ENCODE measurements around the gene SERPINA9.
"Not testable (repeated sequence)": the region's sequence is repeated elsewhere in the genome, so short reads cannot be mapped to it uniquely, and the experiment has no call there.

The SERPINA9 gene

GRCh38 chr14:94510481-94510880 lies 34.5 kb upstream of the SERPINA9 start:
- H3K4me1 ChIP-seq (ENCODE audit: control insufficient read depth, insufficient read depth, low read length); H3K9me3 ChIP-seq (ENCODE audit: control insufficient read depth, insufficient read depth, low read depth, low read length); H3K27ac ChIP-seq (ENCODE audit: low read depth, low read length); H3K9ac ChIP-seq (ENCODE audit: low read length); H3K27me3 ChIP-seq (ENCODE audit: control insufficient read depth, insufficient read depth, low read length); H3K36me3 ChIP-seq (ENCODE audit: control insufficient read depth, insufficient read depth, low read length); H3K4me3 ChIP-seq (ENCODE audit: low read depth, low read length): not testable (repeated sequence)

- Histone ChIP-seq H3K4me1 (ENCODE audit: control insufficient read depth, insufficient read depth, low read length) (no peaks in the 10 kb centered on the region), H3K9me3 (ENCODE audit: control insufficient read depth, insufficient read depth, low read depth, low read length) (no peaks in the 10 kb centered on the region), H3K27me3 (ENCODE audit: control insufficient read depth, insufficient read depth, low read length) (no peaks in the 10 kb centered on the region), H3K27ac (ENCODE audit: low read depth, low read length) (no peak within 1 kb of the TSS), H3K4me3 (ENCODE audit: low read depth, low read length) (no peak within 1 kb of the TSS), H3K9ac (ENCODE audit: low read length) (no peak within 1 kb of the TSS), H3K36me3 (ENCODE audit: control insufficient read depth, insufficient read depth, low read length) (no peaks in the 10 kb centered on the region)
Observed at GRCh38 chr14:94509356-94509755, 33.4 kb upstream of the SERPINA9 start, which contains the start of gene SERPINA12. SERPINA12 (minus strand) TSS chr14:94509469; CDS start chr14:94498397, 11,072 bp downstream.

GRCh38 chr14:94505641-94506040 lies 29.6 kb upstream of the SERPINA9 start:
- Histone ChIP-seq H3K4me3 (ENCODE audit: low read depth, low read length) (no peak overlapping the region), H3K27me3 (ENCODE audit: control insufficient read depth, insufficient read depth, low read length) (peaks cover 3% of the 10 kb centered on the region; the same call in 1 of the 2 replicates), H3K9me3 (ENCODE audit: control insufficient read depth, insufficient read depth, low read depth, low read length) (no peaks in the 10 kb centered on the region), H3K4me1 (ENCODE audit: control insufficient read depth, insufficient read depth, low read length) (no peaks in the 10 kb centered on the region), H3K9ac (ENCODE audit: low read length) (no peak overlapping the region), H3K27ac (ENCODE audit: low read depth, low read length) (no peak overlapping the region), H3K36me3 (ENCODE audit: control insufficient read depth, insufficient read depth, low read length) (no peaks in the 10 kb centered on the region)

- Histone ChIP-seq H3K9me3 (ENCODE audit: control insufficient read depth, insufficient read depth, low read depth, low read length) (no peaks in the 10 kb centered on the region), H3K4me3 (ENCODE audit: low read depth, low read length) (no peak overlapping the region), H3K36me3 (ENCODE audit: control insufficient read depth, insufficient read depth, low read length) (no peaks in the 10 kb centered on the region), H3K27ac (ENCODE audit: low read depth, low read length) (no peak overlapping the region), H3K4me1 (ENCODE audit: control insufficient read depth, insufficient read depth, low read length) (no peaks in the 10 kb centered on the region), H3K27me3 (ENCODE audit: control insufficient read depth, insufficient read depth, low read length) (peaks cover 3% of the 10 kb centered on the region; the same call in 1 of the 2 replicates), H3K9ac (ENCODE audit: low read length) (no peak overlapping the region)
Observed at GRCh38 chr14:94505206-94505605, 29.2 kb upstream of the SERPINA9 start.

GRCh38 chr14:94501588-94502516 lies 25.9 kb upstream of the SERPINA9 start:
- no peak overlapping the region for H3K4me3 ChIP-seq (ENCODE audit: low read depth, low read length)
- H3K4me1 ChIP-seq (ENCODE audit: control insufficient read depth, insufficient read depth, low read length) = no peaks in the 10 kb centered on the region
- H3K27me3 ChIP-seq (ENCODE audit: control insufficient read depth, insufficient read depth, low read length) = peaks cover 3% of the 10 kb centered on the region
- no peak overlapping the region for H3K9ac ChIP-seq (ENCODE audit: low read length)
- no peaks in the 10 kb centered on the region for H3K9me3 ChIP-seq (ENCODE audit: control insufficient read depth, insufficient read depth, low read depth, low read length)
- H3K27ac ChIP-seq (ENCODE audit: low read depth, low read length) = no peak overlapping the region
- no peaks in the 10 kb centered on the region for H3K36me3 ChIP-seq (ENCODE audit: control insufficient read depth, insufficient read depth, low read length)

- no peaks in the 10 kb centered on the region for H3K4me1 ChIP-seq (ENCODE audit: control insufficient read depth, insufficient read depth, low read length)
- no peaks in the 10 kb centered on the region for H3K36me3 ChIP-seq (ENCODE audit: control insufficient read depth, insufficient read depth, low read length)
- no peak overlapping the region for H3K4me3 ChIP-seq (ENCODE audit: low read depth, low read length)
- no peak overlapping the region for H3K9ac ChIP-seq (ENCODE audit: low read length)
- no peaks in the 10 kb centered on the region for H3K9me3 ChIP-seq (ENCODE audit: control insufficient read depth, insufficient read depth, low read depth, low read length)
- no peak overlapping the region for H3K27ac ChIP-seq (ENCODE audit: low read depth, low read length)
- peaks cover 8% of the 10 kb centered on the region for H3K27me3 ChIP-seq (ENCODE audit: control insufficient read depth, insufficient read depth, low read length)
Observed at GRCh38 chr14:94500264-94500663, 24.3 kb upstream of the SERPINA9 start.

GRCh38 chr14:94499673-94500072 lies 23.7 kb upstream of the SERPINA9 start:
- Histone ChIP-seq H3K9ac (ENCODE audit: low read length) (no peak overlapping the region), H3K27ac (ENCODE audit: low read depth, low read length) (no peak overlapping the region), H3K36me3 (ENCODE audit: control insufficient read depth, insufficient read depth, low read length) (no peaks in the 10 kb centered on the region), H3K9me3 (ENCODE audit: control insufficient read depth, insufficient read depth, low read depth, low read length) (no peaks in the 10 kb centered on the region), H3K4me3 (ENCODE audit: low read depth, low read length) (no peak overlapping the region), H3K4me1 (ENCODE audit: control insufficient read depth, insufficient read depth, low read length) (no peaks in the 10 kb centered on the region), H3K27me3 (ENCODE audit: control insufficient read depth, insufficient read depth, low read length) (peaks cover 8% of the 10 kb centered on the region)

- no peaks in the 10 kb centered on the region for H3K36me3 ChIP-seq (ENCODE audit: control insufficient read depth, insufficient read depth, low read length)
- no peak overlapping the region for H3K27ac ChIP-seq (ENCODE audit: low read depth, low read length)
- H3K4me3 ChIP-seq (ENCODE audit: low read depth, low read length) = no peak overlapping the region
- no peaks in the 10 kb centered on the region for H3K9me3 ChIP-seq (ENCODE audit: control insufficient read depth, insufficient read depth, low read depth, low read length)
- H3K4me1 ChIP-seq (ENCODE audit: control insufficient read depth, insufficient read depth, low read length) = no peaks in the 10 kb centered on the region
- peaks cover 5% of the 10 kb centered on the region; the same call in 1 of the 2 replicates for H3K27me3 ChIP-seq (ENCODE audit: control insufficient read depth, insufficient read depth, low read length)
- no peak overlapping the region for H3K9ac ChIP-seq (ENCODE audit: low read length)
Observed at GRCh38 chr14:94498215-94498614, 22.2 kb upstream of the SERPINA9 start.

- Histone ChIP-seq H3K36me3 (ENCODE audit: control insufficient read depth, insufficient read depth, low read length) (no peaks in the 10 kb centered on the region), H3K9ac (ENCODE audit: low read length) (no peak overlapping the region), H3K27ac (ENCODE audit: low read depth, low read length) (no peak overlapping the region), H3K4me1 (ENCODE audit: control insufficient read depth, insufficient read depth, low read length) (peaks cover 4% of the 10 kb centered on the region; the same call in 1 of the 2 replicates), H3K9me3 (ENCODE audit: control insufficient read depth, insufficient read depth, low read depth, low read length) (no peaks in the 10 kb centered on the region), H3K27me3 (ENCODE audit: control insufficient read depth, insufficient read depth, low read length) (peaks cover 5% of the 10 kb centered on the region; the same call in 1 of the 2 replicates), H3K4me3 (ENCODE audit: low read depth, low read length) (no peak overlapping the region)
Observed at GRCh38 chr14:94494085-94494484, 18.1 kb upstream of the SERPINA9 start.

GRCh38 chr14:94491511-94491910 lies 15.5 kb upstream of the SERPINA9 start:
- Histone ChIP-seq H3K27ac (ENCODE audit: low read depth, low read length) (no peak overlapping the region), H3K27me3 (ENCODE audit: control insufficient read depth, insufficient read depth, low read length) (peaks cover 5% of the 10 kb centered on the region; the same call in 1 of the 2 replicates), H3K9ac (ENCODE audit: low read length) (no peak overlapping the region), H3K4me1 (ENCODE audit: control insufficient read depth, insufficient read depth, low read length) (peaks cover 12% of the 10 kb centered on the region), H3K4me3 (ENCODE audit: low read depth, low read length) (no peak overlapping the region), H3K36me3 (ENCODE audit: control insufficient read depth, insufficient read depth, low read length) (no peaks in the 10 kb centered on the region), H3K9me3 (ENCODE audit: control insufficient read depth, insufficient read depth, low read depth, low read length) (no peaks in the 10 kb centered on the region)

- Histone ChIP-seq H3K9ac (ENCODE audit: low read length) (no peak overlapping the region), H3K9me3 (ENCODE audit: control insufficient read depth, insufficient read depth, low read depth, low read length) (no peaks in the 10 kb centered on the region), H3K36me3 (ENCODE audit: control insufficient read depth, insufficient read depth, low read length) (no peaks in the 10 kb centered on the region)
Observed at GRCh38 chr14:94489336-94489735, 13.3 kb upstream of the SERPINA9 start.

More at GRCh38 chr14:94489336-94489735, 13.3 kb upstream of the SERPINA9 start:
- Histone ChIP-seq H3K4me1 (ENCODE audit: control insufficient read depth, insufficient read depth, low read length) (peaks cover 16% of the 10 kb centered on the region), H3K4me3 (ENCODE audit: low read depth, low read length) (no peak overlapping the region), H3K27ac (ENCODE audit: low read depth, low read length) (no peak overlapping the region), H3K27me3 (ENCODE audit: control insufficient read depth, insufficient read depth, low read length) (no peaks in the 10 kb centered on the region)

All from HUES6 (cell line).